ENCODE data around the gene NECTIN4.

The NECTIN4 gene

DNA sequence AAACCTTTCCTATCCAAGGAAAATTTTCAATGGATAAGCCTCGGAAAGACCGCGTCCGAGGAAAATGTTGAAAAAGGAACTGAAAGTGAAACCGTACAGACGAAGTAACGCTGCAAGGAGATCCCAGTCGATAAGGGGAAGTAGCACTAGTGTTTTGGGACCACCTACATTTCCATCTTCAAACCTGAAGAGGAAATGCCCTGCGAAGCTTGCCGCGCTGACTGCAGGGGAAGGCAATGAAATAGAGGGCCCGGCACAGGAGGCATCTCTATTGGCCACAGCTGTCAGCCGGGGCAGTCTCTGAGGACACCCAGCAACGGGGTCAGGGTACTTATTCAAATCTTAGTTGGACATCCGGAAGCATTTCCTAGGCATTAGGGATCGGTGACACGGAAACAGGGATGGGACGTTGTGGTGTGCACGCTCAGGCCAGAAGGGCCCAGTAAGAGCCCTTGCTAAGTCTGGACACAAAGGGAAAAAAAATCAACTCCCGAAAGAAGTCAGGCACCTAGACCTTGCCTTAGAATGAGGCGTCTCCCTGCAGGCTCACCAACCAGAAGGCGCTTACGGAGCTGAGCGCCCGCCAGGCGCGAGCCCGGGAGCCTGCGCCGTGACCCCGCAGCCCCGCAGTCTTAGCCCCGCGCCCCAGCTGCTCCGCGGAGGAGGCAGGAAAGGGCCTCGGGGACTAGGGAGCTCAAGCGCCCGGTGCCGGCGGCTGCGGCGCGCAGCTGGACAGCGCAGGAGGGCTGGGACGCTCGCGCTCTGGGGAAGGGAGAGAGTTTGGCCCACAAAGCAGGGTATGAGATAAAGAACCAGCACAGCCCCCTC lies 44.2 kb downstream of the NECTIN4 start:
- Histone ChIP-seq H3K4me3 (ENCODE audit: low read depth in 1 of 2, low read length in 2 of 2) (peak overlapping the region; percentile 81 to 96), H3K9me3 (ENCODE audit: control insufficient read depth in 1 of 2, low read length in 2 of 2) (no peaks in the 10 kb centered on the region), H3K4me1 (ENCODE audit: control insufficient read depth in 1 of 2, insufficient read depth in 2 of 2, low read length in 2 of 2) (peaks cover 5 to 12% of the 10 kb centered on the region in 2 donors), H3K9ac (ENCODE audit: low read depth in 1 of 2, low read length in 2 of 2) (peak overlapping the region; percentile 89 to 96), H3K36me3 (ENCODE audit: control insufficient read depth in 1 of 2, insufficient read depth in 2 of 2, low read length in 2 of 2) (peaks cover 23 to 47% of the 10 kb centered on the region in 2 donors), H3K27ac (ENCODE audit: low read depth, low read length) (peak overlapping the region; percentile 91), H3K27me3 (ENCODE audit: control insufficient read depth in 1 of 2, insufficient read depth in 2 of 2, low read length in 2 of 2) (no peaks in the 10 kb centered on the region)

DNA sequence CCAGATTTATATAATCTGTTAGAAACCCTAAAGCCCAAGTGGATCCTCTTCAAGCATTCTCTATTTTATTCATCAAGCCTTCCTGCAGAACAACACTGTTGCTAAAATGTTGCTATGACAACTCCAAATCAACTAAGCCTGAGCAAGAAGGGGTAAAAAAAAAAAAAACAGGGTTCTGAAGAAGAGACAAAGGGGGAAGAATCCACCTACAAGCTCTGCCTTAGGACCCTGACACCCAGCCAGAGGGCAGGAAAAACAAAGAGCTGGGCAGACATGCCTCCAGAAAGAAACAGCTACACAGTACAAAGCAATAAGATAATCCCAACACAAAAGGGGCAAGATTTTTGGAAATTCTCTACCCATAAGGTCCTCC lies 44.8 kb downstream of the NECTIN4 start:
- Histone ChIP-seq H3K27me3 (ENCODE audit: control insufficient read depth in 1 of 2, insufficient read depth in 2 of 2, low read length in 2 of 2) (no peaks in the 10 kb centered on the region), H3K9me3 (ENCODE audit: control insufficient read depth in 1 of 2, low read length in 2 of 2) (no peaks in the 10 kb centered on the region), H3K9ac (ENCODE audit: low read depth in 1 of 2, low read length in 2 of 2) (peak overlapping the region; percentile 89 to 96), H3K36me3 (ENCODE audit: control insufficient read depth in 1 of 2, insufficient read depth in 2 of 2, low read length in 2 of 2) (peaks cover 29 to 50% of the 10 kb centered on the region in 2 donors), H3K4me1 (ENCODE audit: control insufficient read depth in 1 of 2, insufficient read depth in 2 of 2, low read length in 2 of 2) (peaks cover 11 to 16% of the 10 kb centered on the region in 2 donors), H3K27ac (ENCODE audit: low read depth, low read length) (peak overlapping the region; percentile 23), H3K4me3 (ENCODE audit: low read depth in 1 of 2, low read length in 2 of 2) (peak overlapping the region; percentile 81 to 96)

DNA sequence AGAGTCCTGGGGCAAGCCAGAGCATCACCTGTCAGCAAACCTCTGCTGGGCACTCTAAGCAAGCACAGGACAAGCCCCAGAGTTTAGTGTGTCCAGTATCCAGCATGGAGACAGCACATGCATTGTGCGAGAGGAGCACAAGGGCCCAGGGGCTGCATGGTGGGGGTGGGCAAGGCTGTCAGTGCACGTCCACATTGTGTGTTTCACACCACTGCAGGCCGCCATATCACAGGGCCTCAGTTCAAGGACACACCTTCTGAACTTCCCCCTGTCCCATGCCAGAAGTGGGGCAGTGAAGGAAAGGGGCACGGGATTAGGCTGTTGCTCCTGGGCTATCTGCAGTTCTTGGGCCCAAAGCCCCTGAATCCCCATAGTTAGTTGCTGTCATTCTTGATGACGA lies 49.8 kb downstream of the NECTIN4 start:
- H3K4me3 ChIP-seq (ENCODE audit: low read depth in 1 of 2, low read length in 2 of 2), result peak overlapping the region in 1 of 2 donors; percentile 77
- peaks cover 15 to 32% of the 10 kb centered on the region in 2 donors for H3K4me1 ChIP-seq (ENCODE audit: control insufficient read depth in 1 of 2, insufficient read depth in 2 of 2, low read length in 2 of 2)

DNA sequence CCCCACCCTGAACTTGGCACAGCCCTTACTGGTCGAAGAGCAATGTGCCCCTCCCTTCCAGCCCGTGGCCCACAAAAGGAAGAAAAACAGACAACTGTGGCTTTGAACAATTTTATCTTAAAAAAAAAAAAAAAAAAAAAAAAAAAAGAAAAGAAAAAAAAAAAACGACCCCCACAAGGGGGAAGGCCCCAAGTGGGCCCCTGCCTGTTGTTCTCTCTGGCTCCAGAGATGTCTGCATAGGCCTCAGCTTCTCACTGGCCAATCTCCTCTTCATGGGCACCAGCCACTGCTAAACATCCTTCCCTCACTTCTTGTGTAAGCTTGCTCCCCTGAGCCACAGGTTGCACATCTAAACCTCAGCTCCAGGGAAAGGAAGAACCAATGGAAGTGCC lies 50.2 kb downstream of the NECTIN4 start:
- Histone ChIP-seq H3K27ac (ENCODE audit: low read depth, low read length) (no peak overlapping the region), H3K27me3 (ENCODE audit: control insufficient read depth in 1 of 2, insufficient read depth in 2 of 2, low read length in 2 of 2) (no peaks in the 10 kb centered on the region), H3K4me3 (ENCODE audit: low read depth in 1 of 2, low read length in 2 of 2) (peak overlapping the region; percentile 77 to 91), H3K9ac (ENCODE audit: low read depth in 1 of 2, low read length in 2 of 2) (peak overlapping the region; percentile 68 to 85), H3K9me3 (ENCODE audit: control insufficient read depth in 1 of 2, low read length in 2 of 2) (no peaks in the 10 kb centered on the region), H3K36me3 (ENCODE audit: control insufficient read depth in 1 of 2, insufficient read depth in 2 of 2, low read length in 2 of 2) (peaks cover 33 to 41% of the 10 kb centered on the region in 2 donors), H3K4me1 (ENCODE audit: control insufficient read depth in 1 of 2, insufficient read depth in 2 of 2, low read length in 2 of 2) (peaks cover 13 to 29% of the 10 kb centered on the region in 2 donors)

More for the DNA sequence above, 49.8 kb downstream of the NECTIN4 start:
- peak overlapping the region in 1 of 2 donors; percentile 30 for H3K9ac ChIP-seq (ENCODE audit: low read depth in 1 of 2, low read length in 2 of 2)
- no peaks in the 10 kb centered on the region for H3K27me3 ChIP-seq (ENCODE audit: control insufficient read depth in 1 of 2, insufficient read depth in 2 of 2, low read length in 2 of 2)
- H3K27ac ChIP-seq (ENCODE audit: low read depth, low read length), result no peak overlapping the region
- H3K9me3 ChIP-seq (ENCODE audit: control insufficient read depth in 1 of 2, low read length in 2 of 2), result no peaks in the 10 kb centered on the region
- H3K36me3 ChIP-seq (ENCODE audit: control insufficient read depth in 1 of 2, insufficient read depth in 2 of 2, low read length in 2 of 2), result peaks cover 33 to 41% of the 10 kb centered on the region in 2 donors

DNA sequence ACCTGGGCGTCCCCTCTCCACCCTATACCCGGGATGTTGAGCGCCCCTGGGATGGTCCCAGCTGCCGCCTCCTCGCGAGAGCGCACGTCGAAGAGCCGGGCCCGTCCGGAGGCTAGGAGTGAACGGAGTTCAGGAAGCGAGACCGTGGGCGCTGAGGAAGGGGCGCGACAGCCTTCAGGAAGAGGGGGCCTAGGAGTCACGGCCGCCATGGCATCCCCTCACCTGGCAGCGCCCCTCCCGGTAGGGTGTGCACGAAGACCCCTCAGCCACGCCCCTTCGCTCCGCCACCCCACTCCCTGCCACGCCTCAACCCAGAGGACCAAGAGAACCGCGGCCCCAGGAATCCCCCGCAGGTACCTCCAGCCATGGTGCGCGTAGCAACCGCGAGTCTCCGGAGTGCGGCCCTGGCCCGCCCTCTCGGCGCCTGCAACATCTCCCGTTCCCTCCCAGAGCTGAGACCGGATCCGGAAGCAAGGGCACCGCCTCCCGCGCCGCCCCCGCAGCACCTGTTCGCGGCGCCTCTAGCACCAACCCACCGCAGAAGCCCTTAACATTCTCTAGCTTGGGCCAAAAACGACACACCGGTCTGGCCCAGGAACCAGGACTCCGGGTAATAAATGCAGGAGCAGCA lies 50.7 kb downstream of the NECTIN4 start, which contains the start of gene TSTD1:
Gene TSTD1 (minus strand): TSS at position 442 of the 631 bp plus-strand sequence. CDS start 75 bp downstream, at position 367.
- no peaks in the 10 kb centered on the region for H3K9me3 ChIP-seq (ENCODE audit: control insufficient read depth in 1 of 2, low read length in 2 of 2)
- H3K9ac ChIP-seq (ENCODE audit: low read depth in 1 of 2, low read length in 2 of 2), result peak within 1 kb of the TSS; percentile 68 to 85
- peaks cover 33 to 41% of the 10 kb centered on the region in 2 donors for H3K36me3 ChIP-seq (ENCODE audit: control insufficient read depth in 1 of 2, insufficient read depth in 2 of 2, low read length in 2 of 2)
- peaks cover 11 to 27% of the 10 kb centered on the region in 2 donors for H3K4me1 ChIP-seq (ENCODE audit: control insufficient read depth in 1 of 2, insufficient read depth in 2 of 2, low read length in 2 of 2)
- H3K27me3 ChIP-seq (ENCODE audit: control insufficient read depth in 1 of 2, insufficient read depth in 2 of 2, low read length in 2 of 2), result no peaks in the 10 kb centered on the region
- H3K4me3 ChIP-seq (ENCODE audit: low read depth in 1 of 2, low read length in 2 of 2), result peak within 1 kb of the TSS; percentile 77 to 91
- peak within 1 kb of the TSS; percentile 71 for H3K27ac ChIP-seq (ENCODE audit: low read depth, low read length)

DNA sequence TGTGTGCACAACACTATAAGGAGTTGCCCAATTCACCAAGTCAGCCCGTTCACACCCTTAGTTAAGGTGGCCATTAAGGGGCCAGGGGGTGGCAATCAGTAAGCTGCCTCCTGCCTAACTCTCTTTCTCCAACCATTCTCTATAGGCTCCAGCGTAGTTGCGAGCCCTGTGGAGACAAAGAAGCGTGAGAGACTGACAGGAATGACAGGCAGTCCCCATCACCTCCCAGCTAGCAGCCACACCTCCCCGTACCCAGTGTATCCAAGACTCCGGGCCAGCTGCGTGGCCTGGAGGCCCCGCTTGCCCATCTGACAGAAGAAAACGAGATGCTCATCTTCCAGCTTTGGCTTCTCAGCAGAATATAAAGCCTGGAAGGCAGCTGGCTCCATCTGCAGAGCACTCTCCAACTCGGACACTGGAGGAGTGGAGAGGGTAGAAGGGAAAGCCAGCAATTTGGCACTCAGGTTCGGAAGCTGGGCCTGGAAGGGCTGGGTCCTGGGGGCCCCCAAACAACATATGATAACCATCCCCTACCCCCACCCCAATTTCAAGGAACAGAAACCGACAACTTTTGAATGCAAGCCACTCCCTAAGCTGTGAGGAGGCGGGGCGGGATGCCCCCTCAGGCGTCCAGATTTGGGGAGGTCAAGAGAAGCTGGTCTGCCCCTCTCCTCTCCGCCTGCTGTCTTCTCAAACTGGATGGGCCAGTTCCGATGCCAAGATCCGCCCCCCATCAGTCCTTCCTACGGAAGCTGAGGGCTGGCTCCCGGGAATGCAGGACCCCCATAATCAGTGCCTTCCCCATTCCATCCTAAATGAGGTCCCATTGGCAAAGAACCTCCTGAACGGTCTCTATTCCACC lies 51.5 kb downstream of the NECTIN4 start:
- Histone ChIP-seq H3K36me3 (ENCODE audit: control insufficient read depth in 1 of 2, insufficient read depth in 2 of 2, low read length in 2 of 2) (peaks cover 30 to 37% of the 10 kb centered on the region in 2 donors), H3K27ac (ENCODE audit: low read depth, low read length) (peak overlapping the region; percentile 71), H3K9ac (ENCODE audit: low read depth in 1 of 2, low read length in 2 of 2) (peak overlapping the region; percentile 68 to 85), H3K4me1 (ENCODE audit: control insufficient read depth in 1 of 2, insufficient read depth in 2 of 2, low read length in 2 of 2) (peaks cover 11 to 27% of the 10 kb centered on the region in 2 donors), H3K9me3 (ENCODE audit: control insufficient read depth in 1 of 2, low read length in 2 of 2) (no peaks in the 10 kb centered on the region), H3K27me3 (ENCODE audit: control insufficient read depth in 1 of 2, insufficient read depth in 2 of 2, low read length in 2 of 2) (no peaks in the 10 kb centered on the region), H3K4me3 (ENCODE audit: low read depth in 1 of 2, low read length in 2 of 2) (peak overlapping the region; percentile 77 to 91)

DNA sequence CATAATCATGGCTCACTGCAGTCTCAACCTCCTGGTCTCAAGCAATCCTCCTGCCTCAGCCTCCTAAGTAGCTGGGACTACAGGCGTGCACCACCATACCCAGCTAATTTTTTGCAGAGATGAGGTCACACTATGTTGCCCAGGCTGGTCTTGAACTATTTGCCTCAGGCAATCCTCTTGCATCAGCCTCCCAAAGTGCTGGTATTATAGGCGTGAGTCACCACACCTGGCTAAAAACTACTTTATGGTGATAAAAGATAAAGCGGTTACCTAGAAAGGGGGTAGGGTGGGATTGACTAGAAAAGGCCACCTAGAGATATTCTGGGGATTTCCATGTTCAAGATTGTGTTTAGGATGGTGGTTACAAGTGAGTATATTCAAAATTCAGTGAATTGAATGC lies 55.6 kb downstream of the NECTIN4 start:
- H3K9me3 ChIP-seq (ENCODE audit: control insufficient read depth in 1 of 2, low read length in 2 of 2), result no peaks in the 10 kb centered on the region
- H3K4me1 ChIP-seq (ENCODE audit: control insufficient read depth in 1 of 2, insufficient read depth in 2 of 2, low read length in 2 of 2), result peaks cover 0 to 19% of the 10 kb centered on the region in 2 donors
- H3K27me3 ChIP-seq (ENCODE audit: control insufficient read depth in 1 of 2, insufficient read depth in 2 of 2, low read length in 2 of 2), result no peaks in the 10 kb centered on the region
- no peak overlapping the region for H3K9ac ChIP-seq (ENCODE audit: low read depth in 1 of 2, low read length in 2 of 2)
- H3K36me3 ChIP-seq (ENCODE audit: control insufficient read depth in 1 of 2, insufficient read depth in 2 of 2, low read length in 2 of 2), result no peaks in the 10 kb centered on the region
- H3K4me3 ChIP-seq (ENCODE audit: low read depth in 1 of 2, low read length in 2 of 2), result no peak overlapping the region
- H3K27ac ChIP-seq (ENCODE audit: low read depth, low read length), result no peak overlapping the region

DNA sequence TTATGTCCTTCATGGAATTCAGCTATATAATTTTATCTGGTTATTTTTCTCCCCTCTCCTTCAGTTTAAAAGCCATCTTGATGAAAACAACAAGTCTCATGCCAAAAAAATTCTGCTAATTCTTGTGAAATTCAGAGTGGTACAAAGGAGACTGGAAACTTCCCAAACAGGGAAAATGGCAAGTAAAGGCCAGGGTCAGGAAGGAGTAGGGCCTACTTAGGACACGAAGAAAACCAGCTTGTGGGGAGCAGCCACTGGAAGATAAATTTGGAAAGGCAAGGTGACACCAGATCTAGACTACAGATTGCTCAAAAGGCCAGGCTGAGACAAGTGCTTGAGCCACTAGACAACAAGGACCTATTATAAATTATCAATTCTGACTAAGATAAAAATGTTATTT lies 56.9 kb downstream of the NECTIN4 start:
- H3K4me1 ChIP-seq (ENCODE audit: control insufficient read depth in 1 of 2, insufficient read depth in 2 of 2, low read length in 2 of 2), result peaks cover 0 to 5% of the 10 kb centered on the region in 2 donors
- H3K9me3 ChIP-seq (ENCODE audit: control insufficient read depth in 1 of 2, low read length in 2 of 2), result no peaks in the 10 kb centered on the region
- no peak overlapping the region for H3K27ac ChIP-seq (ENCODE audit: low read depth, low read length)
- H3K4me3 ChIP-seq (ENCODE audit: low read depth in 1 of 2, low read length in 2 of 2), result no peak overlapping the region
- H3K27me3 ChIP-seq (ENCODE audit: control insufficient read depth in 1 of 2, insufficient read depth in 2 of 2, low read length in 2 of 2), result no peaks in the 10 kb centered on the region
- no peak overlapping the region for H3K9ac ChIP-seq (ENCODE audit: low read depth in 1 of 2, low read length in 2 of 2)
- no peaks in the 10 kb centered on the region for H3K36me3 ChIP-seq (ENCODE audit: control insufficient read depth in 1 of 2, insufficient read depth in 2 of 2, low read length in 2 of 2)

DNA sequence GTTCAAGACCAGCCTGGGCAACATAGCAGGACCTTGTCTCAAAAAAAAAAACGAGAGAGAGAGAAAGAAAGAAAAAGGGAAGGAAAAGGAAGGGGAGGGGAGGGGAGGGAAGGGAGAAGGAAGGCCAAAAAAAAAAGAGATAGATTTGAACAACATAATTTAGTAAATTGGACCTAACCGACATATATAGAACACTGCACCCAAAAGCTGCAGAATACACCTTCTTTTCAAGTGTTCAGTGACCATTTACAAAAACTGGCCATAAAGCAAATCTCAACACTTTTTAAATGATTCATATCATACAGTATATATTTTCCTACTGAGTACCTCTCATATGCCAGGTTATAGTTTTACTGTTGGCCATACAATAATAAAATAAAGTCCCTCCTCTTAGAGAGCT lies 57.5 kb downstream of the NECTIN4 start:
- no peaks in the 10 kb centered on the region for H3K36me3 ChIP-seq (ENCODE audit: control insufficient read depth in 1 of 2, insufficient read depth in 2 of 2, low read length in 2 of 2)
- no peaks in the 10 kb centered on the region for H3K27me3 ChIP-seq (ENCODE audit: control insufficient read depth in 1 of 2, insufficient read depth in 2 of 2, low read length in 2 of 2)
- no peaks in the 10 kb centered on the region for H3K4me1 ChIP-seq (ENCODE audit: control insufficient read depth in 1 of 2, insufficient read depth in 2 of 2, low read length in 2 of 2)
- no peaks in the 10 kb centered on the region for H3K9me3 ChIP-seq (ENCODE audit: control insufficient read depth in 1 of 2, low read length in 2 of 2)
- H3K4me3 ChIP-seq (ENCODE audit: low read depth in 1 of 2, low read length in 2 of 2), result no peak overlapping the region
- H3K27ac ChIP-seq (ENCODE audit: low read depth, low read length), result no peak overlapping the region
- no peak overlapping the region for H3K9ac ChIP-seq (ENCODE audit: low read depth in 1 of 2, low read length in 2 of 2)
